Panc1 (cell line): ENCODE data around the gene LRRK1.

Experiments
- CTCF ChIP-seq: fragments of 450-650 bp; IDR thresholded peaks from 2 replicates; pipeline ENCODE4 v1.5.1; 2017; ENCODE audit warnings: mild to moderate bottlenecking
- POLR2AphosphoS5 ChIP-seq: IDR thresholded peaks from 2 replicates; pipeline ENCODE4 v1.6.1; 2012; ENCODE audit warnings: mild to moderate bottlenecking, low read depth, low read length, moderate library complexity
- REST ChIP-seq, 2 experiments: IDR thresholded peaks; 2 replicates each; pipeline ENCODE4 v1.6.1; 2011 to 2012; ENCODE audit warnings: low read depth in 2 of 2, control low read depth in 1 of 2, low read length in 1 of 2, mild to moderate bottlenecking in 1 of 2, moderate library complexity in 1 of 2; ENCODE audit not compliant: insufficient read depth in 1 of 2
- SIN3A ChIP-seq: IDR thresholded peaks from 2 replicates; pipeline ENCODE4 v1.6.1; 2012; ENCODE audit warnings: low read depth, mild to moderate bottlenecking, low read length, moderate library complexity, borderline replicate concordance; ENCODE audit not compliant: insufficient read depth

GRCh38 chr15:100995471-100996430, 76.6 kb downstream of the LRRK1 start:
- TF ChIP-seq CTCF, result no peak
- TF ChIP-seq POLR2AphosphoS5, result no peak
- no peak for TF ChIP-seq REST (IDR thresholded peaks at IDR 0.05; ENCODE audit: insufficient read depth in 1 of 2, low read depth in 2 of 2, low read length in 1 of 2)
- TF ChIP-seq SIN3A, result no peak
